NCI-H2081 treated with DMSO at 0.1 percent for 48 hours (cell line): Measurements from ENCODE around the gene MSANTD2.

Experiments used
- DNase-seq: peaks from one replicate; lab custom pipeline; 2025; lab: John Stamatoyannopoulos, UW

MSANTD2 gene

GRCh38 chr11:124800226-124800929, at the start of gene MSANTD2:
MSANTD2 (minus strand) TSS chr11:124800406; CDS start chr11:124800380, 26 bp downstream.
- no peak for DNase-seq

GRCh38 chr11:124846070-124846673, 46.0 kb upstream of the MSANTD2 start:
- no peak for DNase-seq

- no peak for DNase-seq
Measured at GRCh38 chr11:124844664-124845079, 44.5 kb upstream of the MSANTD2 start.

GRCh38 chr11:124843616-124843910, 43.4 kb upstream of the MSANTD2 start:
- no peak for DNase-seq

- no peak for DNase-seq
Measured at GRCh38 chr11:124842305-124842704, 42.1 kb upstream of the MSANTD2 start.

- DNase-seq: no peak
Measured at GRCh38 chr11:124841840-124842239, 41.6 kb upstream of the MSANTD2 start.

GRCh38 chr11:124841201-124841600, 41.0 kb upstream of the MSANTD2 start:
- DNase-seq: no peak

- DNase-seq: no peak
Measured at GRCh38 chr11:124840666-124841065, 40.5 kb upstream of the MSANTD2 start.

- no peak for DNase-seq
Measured at GRCh38 chr11:124839972-124840621, 39.9 kb upstream of the MSANTD2 start.

GRCh38 chr11:124839128-124839971, 39.1 kb upstream of the MSANTD2 start:
- DNase-seq: no peak

- DNase-seq: no peak
Measured at GRCh38 chr11:124838805-124839127, 38.6 kb upstream of the MSANTD2 start.

- DNase-seq: no peak
Measured at GRCh38 chr11:124837491-124837856, 37.3 kb upstream of the MSANTD2 start.

GRCh38 chr11:124835918-124836317, 35.7 kb upstream of the MSANTD2 start:
- no peak for DNase-seq

- DNase-seq: no peak
Measured at GRCh38 chr11:124834526-124835180, 34.4 kb upstream of the MSANTD2 start.

- DNase-seq: no peak
Measured at GRCh38 chr11:124832571-124832970, 32.4 kb upstream of the MSANTD2 start.

GRCh38 chr11:124831897-124832296, 31.7 kb upstream of the MSANTD2 start:
- no peak for DNase-seq

- no peak for DNase-seq
Measured at GRCh38 chr11:124830749-124831148, 30.5 kb upstream of the MSANTD2 start.

- no peak for DNase-seq
Measured at GRCh38 chr11:124829986-124830385, 29.8 kb upstream of the MSANTD2 start.

- DNase-seq: no peak
Measured at GRCh38 chr11:124825876-124826275, 25.7 kb upstream of the MSANTD2 start.

GRCh38 chr11:124823512-124824376, 23.5 kb upstream of the MSANTD2 start:
- no peak for DNase-seq
